OCI-M1 (cell line): ENCODE results near the gene LPCAT2.
A peak's percentile ranks its signal among the peaks of the same experiment; 100 is the strongest.

Experiments used
- DNase-seq: peaks from one replicate; lab custom pipeline; 2025; lab: John Stamatoyannopoulos, UW

Gene LPCAT2

GRCh38 chr16:55503726-55504550 is 4.9 kb upstream of the LPCAT2 start:
- no peak for DNase-seq

- no peak for DNase-seq
These were observed 3.4 kb upstream of the LPCAT2 start for GRCh38 chr16:55505333-55506015.

DNA sequence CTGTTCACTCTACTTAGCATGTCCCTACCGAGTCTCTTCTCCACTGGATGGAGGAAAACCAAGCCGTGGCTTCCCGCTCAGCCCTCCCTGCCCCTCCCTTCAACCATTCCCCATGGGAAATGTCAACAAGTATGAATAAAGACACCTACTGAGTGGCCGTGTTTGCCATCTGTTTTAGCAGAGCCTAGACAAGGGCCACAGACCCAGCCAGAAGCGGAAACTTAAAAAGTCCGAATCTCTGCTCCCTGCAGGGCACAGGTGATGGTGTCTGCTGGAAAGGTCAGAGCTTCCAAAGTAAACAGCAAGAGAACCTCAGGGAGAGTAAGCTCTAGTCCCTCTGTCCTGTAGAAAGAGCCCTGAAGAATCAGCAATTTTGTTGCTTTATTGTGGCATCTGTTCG is 2.8 kb upstream of the LPCAT2 start:
- DNase-seq = no peak

DNA sequence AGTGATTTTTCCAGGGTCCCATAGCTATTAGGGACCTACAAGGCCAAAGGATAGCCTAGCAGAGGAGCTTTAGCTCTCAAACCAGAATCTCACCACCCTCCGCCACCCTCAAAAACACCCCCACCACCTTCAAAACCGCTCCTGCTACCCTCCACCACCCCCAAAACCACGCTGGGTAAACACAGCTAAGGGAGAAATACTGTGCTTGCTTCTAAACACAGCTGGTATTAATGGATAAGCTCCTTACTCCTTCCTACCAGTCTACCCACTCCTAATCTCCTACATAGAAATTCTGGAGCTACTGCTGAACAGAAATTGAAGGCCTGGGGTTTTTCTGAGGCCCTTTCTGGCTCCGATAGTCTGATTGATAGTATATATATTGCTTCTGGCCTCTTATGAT is 2.2 kb upstream of the LPCAT2 start:
- no peak for DNase-seq

GRCh38 chr16:55508271-55508921 is 476 bp upstream of the LPCAT2 start:
- no peak for DNase-seq

GRCh38 chr16:55510185-55510805 is 1.4 kb downstream of the LPCAT2 start:
- peak; percentile 81 for DNase-seq

DNA sequence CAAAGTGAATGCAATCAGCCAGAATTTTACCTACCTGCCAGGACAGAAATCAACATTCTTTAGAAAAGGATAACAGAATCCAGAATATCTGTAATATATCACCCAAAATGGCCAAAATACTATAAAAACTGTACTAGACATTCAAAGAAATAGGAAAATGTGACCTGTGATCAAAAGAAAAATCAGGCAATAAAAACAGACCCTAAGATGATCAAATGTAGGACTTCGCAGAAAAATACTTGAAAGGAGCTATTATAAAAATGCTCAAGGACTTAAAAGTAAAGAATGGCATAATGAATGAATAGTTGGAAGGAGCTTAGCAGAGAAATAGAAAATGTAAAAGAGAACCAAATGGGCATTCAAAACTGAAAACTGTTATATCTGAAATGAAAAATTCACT is 4.1 kb downstream of the LPCAT2 start:
- no peak for DNase-seq

- no peak for DNase-seq
These were observed 4.7 kb downstream of the LPCAT2 start for GRCh38 chr16:55513616-55514015.

DNA sequence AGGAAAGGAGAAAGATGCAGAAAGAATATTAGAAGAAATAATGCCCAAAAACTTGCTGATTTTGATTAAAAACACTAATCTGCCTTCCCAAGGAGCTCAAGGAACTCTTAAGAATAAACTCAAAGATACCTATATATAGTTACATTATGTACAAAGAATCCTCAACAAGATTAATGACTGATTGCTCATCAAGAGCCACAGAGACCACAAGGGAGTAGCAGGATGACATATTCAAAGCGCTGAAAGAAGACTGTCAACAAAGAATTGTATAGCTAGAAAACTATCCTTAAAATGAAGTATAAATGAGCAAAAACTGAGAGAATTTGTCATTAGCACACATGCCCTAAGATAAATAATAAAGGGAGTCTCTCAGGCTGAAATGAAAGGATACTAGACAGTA is 6.2 kb downstream of the LPCAT2 start:
- DNase-seq = no peak

DNA sequence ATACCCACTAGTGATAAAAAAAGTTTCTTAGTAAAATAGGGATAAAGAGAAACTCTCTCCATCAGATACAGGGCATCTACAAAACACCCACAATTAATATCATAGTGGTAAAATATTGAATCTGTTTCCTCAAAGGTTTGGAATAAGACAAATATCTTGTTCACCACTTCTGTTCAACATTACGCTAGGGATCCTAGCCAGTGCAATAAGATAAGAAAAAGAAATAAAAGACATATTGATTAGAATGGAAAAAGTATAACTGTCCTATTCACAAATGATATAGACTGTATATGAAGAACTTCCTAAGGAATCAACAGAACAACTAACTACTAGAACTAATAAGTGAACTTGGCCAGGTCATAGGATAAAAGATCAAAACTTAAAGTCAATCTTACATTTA is 12.9 kb downstream of the LPCAT2 start:
- no peak for DNase-seq

DNA sequence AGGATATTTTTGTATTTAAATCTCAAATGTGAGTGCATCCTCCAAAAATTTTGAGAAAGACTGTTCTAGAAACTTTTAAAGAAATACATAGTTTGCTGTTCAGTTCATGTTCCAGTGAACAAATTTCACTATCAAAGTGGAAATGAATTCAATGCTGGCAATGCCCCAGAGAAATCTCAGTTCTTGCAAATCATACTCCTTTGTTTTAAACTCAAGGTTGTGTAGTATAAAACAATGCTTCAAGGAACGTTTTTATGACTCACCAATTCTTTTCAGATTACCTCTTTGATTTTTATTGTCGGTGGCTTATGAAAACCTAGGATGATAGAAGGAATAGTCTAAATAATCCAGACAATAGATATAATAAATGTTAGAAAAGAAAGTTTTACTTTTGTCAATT is 17.6 kb downstream of the LPCAT2 start:
- DNase-seq = no peak

DNA sequence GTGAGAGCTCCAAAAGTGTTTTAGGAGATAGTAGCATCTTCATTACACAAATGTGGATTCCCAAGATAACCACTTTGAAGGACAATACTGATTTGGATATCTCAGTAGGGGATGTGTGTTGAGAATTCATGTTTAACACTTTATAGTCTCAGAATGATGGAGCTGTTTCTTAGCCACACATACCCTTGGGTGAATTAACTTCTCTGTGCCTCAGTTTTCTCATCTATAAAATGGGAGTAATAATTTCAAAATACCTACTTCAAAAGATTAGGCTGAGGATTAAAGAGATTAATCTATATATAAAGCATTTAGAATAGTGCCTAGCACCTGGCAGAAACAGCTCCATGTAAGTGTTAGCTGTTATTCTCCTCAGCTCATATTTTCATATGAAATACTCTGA is 19.0 kb downstream of the LPCAT2 start:
- DNase-seq = no peak

GRCh38 chr16:55529018-55529417 is 20.1 kb downstream of the LPCAT2 start:
- no peak for DNase-seq

DNA sequence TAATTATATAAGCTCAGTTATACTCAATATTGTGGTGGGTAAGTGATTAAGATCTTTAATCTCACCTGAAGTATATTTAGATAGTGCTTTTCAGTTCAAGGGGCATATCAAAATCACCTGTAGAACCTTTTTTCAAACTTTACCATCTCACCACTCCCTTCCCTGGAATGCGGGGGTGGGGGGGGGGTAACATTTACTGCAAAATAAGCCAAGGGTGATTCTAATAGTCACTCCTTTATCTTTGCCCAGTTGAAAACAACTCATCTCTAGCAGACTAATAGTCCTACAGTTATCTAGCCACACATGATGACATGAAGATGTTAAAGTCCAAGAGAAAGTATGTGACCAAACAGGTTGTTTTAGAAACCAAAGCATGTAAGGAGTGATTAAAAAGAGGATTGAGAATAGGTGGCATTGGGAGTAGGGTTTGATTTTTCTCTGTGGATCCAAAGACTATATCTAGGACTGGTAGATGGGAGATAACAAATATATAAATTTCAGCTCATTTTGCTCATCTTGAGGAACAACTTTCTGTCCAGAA is 21.5 kb downstream of the LPCAT2 start:
- DNase-seq = no peak

DNA sequence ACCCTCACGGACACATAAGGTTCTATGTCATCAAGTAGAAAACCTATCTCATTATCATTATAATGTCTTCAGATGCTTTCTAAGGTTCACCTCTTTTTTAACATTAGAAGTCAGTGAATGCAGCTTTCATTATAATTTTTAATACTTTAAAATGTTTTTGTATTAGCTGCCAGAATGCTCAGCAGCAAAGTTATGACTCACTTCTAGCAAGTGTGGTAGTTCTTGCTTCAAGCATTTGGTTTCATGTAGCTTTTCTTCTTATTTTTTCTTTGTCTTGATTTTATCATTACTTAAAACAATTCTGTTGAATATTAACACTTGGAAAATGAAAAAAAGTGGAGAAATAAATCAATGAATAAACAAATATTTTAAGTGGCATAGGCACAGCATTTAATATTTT is 23.4 kb downstream of the LPCAT2 start:
- DNase-seq = no peak

- no peak for DNase-seq
These were observed 25.9 kb downstream of the LPCAT2 start for GRCh38 chr16:55534756-55535155.

- DNase-seq = no peak
These were observed 30.2 kb downstream of the LPCAT2 start for GRCh38 chr16:55539049-55539448.

DNA sequence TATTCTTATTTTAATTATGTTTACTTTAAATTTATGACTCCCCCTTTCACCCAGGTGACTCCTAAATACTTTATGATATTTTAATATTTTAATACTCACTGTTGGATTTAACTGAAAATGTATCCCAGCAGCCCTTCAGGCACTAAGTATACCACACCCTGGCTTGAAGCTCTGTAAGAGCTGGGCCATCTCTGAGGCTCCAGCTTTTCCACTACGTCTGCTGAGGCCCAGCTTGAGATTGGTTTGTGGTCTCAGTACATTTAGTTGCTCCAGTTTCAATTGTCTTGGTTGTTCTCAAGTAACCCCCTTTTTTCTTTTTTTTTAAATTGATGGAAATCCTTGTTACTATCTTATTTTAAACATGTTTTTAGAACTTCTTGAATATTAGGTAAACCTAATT is 30.6 kb downstream of the LPCAT2 start:
- no peak for DNase-seq

GRCh38 chr16:55540221-55540620 is 31.3 kb downstream of the LPCAT2 start:
- no peak for DNase-seq

- DNase-seq = no peak
These were observed 33.7 kb downstream of the LPCAT2 start for GRCh38 chr16:55542459-55543082.

GRCh38 chr16:55543472-55543871 is 34.6 kb downstream of the LPCAT2 start:
- peak; percentile 35 for DNase-seq

GRCh38 chr16:55552621-55553020 is 43.7 kb downstream of the LPCAT2 start:
- no peak for DNase-seq
